NCI-H146 treated with DMSO at 0.1 percent for 48 hours (cell line): Measurements from ENCODE around the gene ARID3A.

Experiments
- DNase-seq: peaks from one replicate; lab custom pipeline; 2025; ENCODE audit not compliant: unreplicated experiment; lab: John Stamatoyannopoulos, UW

The ARID3A gene

GRCh38 chr19:929203-929890, 3.5 kb downstream of the ARID3A start:
- DNase-seq = no peak

- DNase-seq = no peak
Measured at GRCh38 chr19:929891-930258, 4.0 kb downstream of the ARID3A start.

GRCh38 chr19:931860-932647, 6.2 kb downstream of the ARID3A start:
- DNase-seq = no peak

- no peak for DNase-seq
Measured at GRCh38 chr19:932648-933552, 7.1 kb downstream of the ARID3A start.

GRCh38 chr19:933553-933882, 7.7 kb downstream of the ARID3A start:
- DNase-seq = no peak

- DNase-seq = no peak
Measured at GRCh38 chr19:934197-934840, 8.5 kb downstream of the ARID3A start.

GRCh38 chr19:934865-935479, 9.1 kb downstream of the ARID3A start:
- no peak for DNase-seq

- no peak for DNase-seq
Measured at GRCh38 chr19:936175-936546, 10.3 kb downstream of the ARID3A start.

GRCh38 chr19:937259-937694, 11.4 kb downstream of the ARID3A start:
- no peak for DNase-seq

GRCh38 chr19:938233-938923, 12.5 kb downstream of the ARID3A start:
- no peak for DNase-seq

GRCh38 chr19:939439-939838, 13.6 kb downstream of the ARID3A start:
- DNase-seq = no peak

- no peak for DNase-seq
Measured at GRCh38 chr19:939922-940321, 14.1 kb downstream of the ARID3A start.

GRCh38 chr19:940591-941291, 14.9 kb downstream of the ARID3A start:
- no peak for DNase-seq

- no peak for DNase-seq
Measured at GRCh38 chr19:941292-942132, 15.7 kb downstream of the ARID3A start.

GRCh38 chr19:942133-942645, 16.4 kb downstream of the ARID3A start:
- DNase-seq = no peak

- no peak for DNase-seq
Measured at GRCh38 chr19:943551-944170, 17.8 kb downstream of the ARID3A start.

GRCh38 chr19:944171-944567, 18.3 kb downstream of the ARID3A start:
- no peak for DNase-seq

GRCh38 chr19:944663-945241, 18.9 kb downstream of the ARID3A start:
- DNase-seq = no peak
